ENCODE data around the gene AMIGO1. TPM values are rescaled to one million over a fixed set of nuclear protein-coding genes. Genes with fewer than 3 reads are reported as not detected.

Gene AMIGO1
- total RNA-seq, 1 experiment from 2014 or later: 1.5 TPM

DNA sequence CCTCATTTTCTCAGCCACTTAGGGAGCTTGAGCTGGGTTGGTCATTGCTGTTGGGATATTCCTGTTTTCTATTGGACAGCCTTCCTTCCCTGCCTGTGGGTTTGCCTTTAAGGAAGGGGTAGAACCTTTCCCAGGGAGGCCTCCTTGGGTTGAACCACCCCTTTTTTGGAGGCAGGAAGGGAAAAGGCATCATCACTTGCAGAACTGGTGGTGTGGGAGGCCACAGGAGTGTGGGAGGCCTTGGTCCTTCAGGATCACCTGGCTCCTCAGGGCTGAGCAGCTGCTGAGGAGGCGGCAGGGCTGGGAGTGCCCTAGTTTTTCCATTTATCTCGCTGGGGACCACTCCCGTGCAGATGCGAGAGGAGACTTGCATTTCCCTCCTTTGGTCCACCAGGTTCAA is 16.3 kb downstream of the AMIGO1 start:
- Mint-ChIP-seq H3K27me3 (ENCODE audit: insufficient read depth, unreplicated experiment) (no peaks in the 10 kb centered on the region), H3K4me3 (ENCODE audit: unreplicated experiment) (peak overlapping the region; percentile 97), H3K4me1 (ENCODE audit: low read depth, unreplicated experiment) (no peaks in the 10 kb centered on the region), H3K9me3 (ENCODE audit: unreplicated experiment) (no peaks in the 10 kb centered on the region), H3K27ac (ENCODE audit: unreplicated experiment) (no peak overlapping the region), H3K36me3 (ENCODE audit: insufficient read depth, unreplicated experiment) (peaks cover 6% of the 10 kb centered on the region)
- Histone ChIP-seq H3K4me1 (no peaks in the 10 kb centered on the region), H3K27me3 (replicated peaks; ENCODE audit: control insufficient read depth, insufficient read depth, low read length) (no peaks in the 10 kb centered on the region), H3K9me3 (no peaks in the 10 kb centered on the region), H3K36me3 (ENCODE audit: control insufficient read depth, insufficient read depth, low read length) (no peaks in the 10 kb centered on the region), H3K4me3 (ENCODE audit: low read depth, low read length) (no peak overlapping the region)
- no peak for DNase-seq
- TF ChIP-seq, protein P1, sequence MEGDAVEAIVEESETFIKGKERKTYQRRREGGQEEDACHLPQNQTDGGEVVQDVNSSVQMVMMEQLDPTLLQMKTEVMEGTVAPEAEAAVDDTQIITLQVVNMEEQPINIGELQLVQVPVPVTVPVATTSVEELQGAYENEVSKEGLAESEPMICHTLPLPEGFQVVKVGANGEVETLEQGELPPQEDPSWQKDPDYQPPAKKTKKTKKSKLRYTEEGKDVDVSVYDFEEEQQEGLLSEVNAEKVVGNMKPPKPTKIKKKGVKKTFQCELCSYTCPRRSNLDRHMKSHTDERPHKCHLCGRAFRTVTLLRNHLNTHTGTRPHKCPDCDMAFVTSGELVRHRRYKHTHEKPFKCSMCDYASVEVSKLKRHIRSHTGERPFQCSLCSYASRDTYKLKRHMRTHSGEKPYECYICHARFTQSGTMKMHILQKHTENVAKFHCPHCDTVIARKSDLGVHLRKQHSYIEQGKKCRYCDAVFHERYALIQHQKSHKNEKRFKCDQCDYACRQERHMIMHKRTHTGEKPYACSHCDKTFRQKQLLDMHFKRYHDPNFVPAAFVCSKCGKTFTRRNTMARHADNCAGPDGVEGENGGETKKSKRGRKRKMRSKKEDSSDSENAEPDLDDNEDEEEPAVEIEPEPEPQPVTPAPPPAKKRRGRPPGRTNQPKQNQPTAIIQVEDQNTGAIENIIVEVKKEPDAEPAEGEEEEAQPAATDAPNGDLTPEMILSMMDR (IDR thresholded peaks at IDR 0.05; ENCODE audit: insufficient read depth in 1 of 2, low read depth in 1 of 2, low read length in 1 of 2, severe bottlenecking in 1 of 2, unreplicated experiment in 1 of 2): no peak
- intact Hi-C loops (cut with micrococcal nuclease; ENCODE audit: unreplicated experiment): no loop called here
- ChIA-PET CTCF (interaction anchor here (0.6 to 11.6 kb wide), 4 partner anchors 10 to 327 kb away, joined by 5 to 131 read pairs (median 6); partner anchors contain the start of gene ATXN7L2), POLR2A (interaction anchor here (0.6 kb wide), 1 partner anchor 354 kb away, joined by 7 read pairs; no protein-coding TSS in a partner anchor)
- BruUV-seq (replicated peaks): no TSS peak

DNA sequence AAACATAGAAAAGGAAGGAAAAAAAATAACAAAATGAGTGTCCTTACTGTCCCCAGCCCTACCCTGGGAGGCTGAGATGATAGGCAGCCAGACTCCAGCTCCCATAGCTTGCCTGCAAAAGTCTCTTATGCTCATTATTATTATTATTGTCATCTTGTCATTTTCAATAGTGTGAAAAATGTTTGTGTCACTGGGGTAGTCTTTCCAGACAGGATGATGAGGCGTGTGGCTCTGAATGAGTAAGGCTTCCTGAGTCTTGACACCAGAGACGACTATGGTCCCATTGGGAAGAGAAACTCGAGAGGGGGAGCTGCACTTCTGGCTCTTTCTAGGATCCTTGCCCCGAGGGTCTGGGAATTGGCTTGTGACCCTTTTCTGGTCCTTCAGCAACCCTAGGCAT is 16.7 kb downstream of the AMIGO1 start:
- intact Hi-C loops (cut with micrococcal nuclease; ENCODE audit: unreplicated experiment): no loop called here
- TF ChIP-seq, protein P1 (IDR thresholded peaks at IDR 0.05; ENCODE audit: insufficient read depth in 1 of 2, low read depth in 1 of 2, low read length in 1 of 2, severe bottlenecking in 1 of 2, unreplicated experiment in 1 of 2): no peak
- H3K4me3 Mint-ChIP-seq (ENCODE audit: unreplicated experiment): no peak overlapping the region
- Histone ChIP-seq H3K4me3 (ENCODE audit: low read depth, low read length) (no peak overlapping the region), H3K36me3 (ENCODE audit: control insufficient read depth, insufficient read depth, low read length) (no peaks in the 10 kb centered on the region), H3K4me1 (no peaks in the 10 kb centered on the region), H3K27me3 (replicated peaks; ENCODE audit: control insufficient read depth, insufficient read depth, low read length) (no peaks in the 10 kb centered on the region), H3K9me3 (no peaks in the 10 kb centered on the region)
- no peaks in the 10 kb centered on the region for H3K9me3 Mint-ChIP-seq (ENCODE audit: unreplicated experiment)
- no peaks in the 10 kb centered on the region for H3K27me3 Mint-ChIP-seq (ENCODE audit: insufficient read depth, unreplicated experiment)
- no peak overlapping the region for H3K27ac Mint-ChIP-seq (ENCODE audit: unreplicated experiment)
- ChIA-PET POLR2A (interaction anchor here (0.9 kb wide), 1 partner anchor 56 kb away, joined by 3 read pairs; the partner anchor contains the start of gene GNAI3), CTCF (interaction anchor here (0.6 to 11.6 kb wide), 3 partner anchors 17 to 235 kb away, joined by 3 to 131 read pairs (median 3); partner anchors contain the start of gene AMIGO1)
- peaks cover 6% of the 10 kb centered on the region for H3K36me3 Mint-ChIP-seq (ENCODE audit: insufficient read depth, unreplicated experiment)
- no peak for DNase-seq
- BruUV-seq (replicated peaks): no TSS peak
- no peaks in the 10 kb centered on the region for H3K4me1 Mint-ChIP-seq (ENCODE audit: low read depth, unreplicated experiment)

DNA sequence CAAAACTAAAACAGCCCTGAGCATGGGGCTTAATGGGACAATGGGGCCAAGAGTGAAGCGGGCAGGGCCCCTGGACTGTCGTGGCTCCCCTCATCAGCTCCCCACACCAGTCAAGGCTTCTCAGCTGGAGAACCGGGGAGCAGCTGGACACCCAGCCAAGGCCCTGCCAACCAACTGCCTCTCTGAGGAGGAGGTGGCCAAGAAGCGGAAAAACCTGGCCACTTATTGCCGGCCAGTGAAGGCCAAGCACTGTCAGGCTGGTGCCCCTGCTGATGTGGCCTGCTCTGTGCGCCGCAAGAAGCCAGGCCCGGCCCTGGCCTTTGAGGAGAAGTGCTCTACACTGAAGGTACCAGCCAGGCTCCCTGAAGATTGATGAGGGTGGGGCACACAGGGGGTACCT is 18.2 kb downstream of the AMIGO1 start:
- H3K27me3 Mint-ChIP-seq (ENCODE audit: insufficient read depth, unreplicated experiment): no peaks in the 10 kb centered on the region
- DNase-seq: no peak
- H3K4me1 Mint-ChIP-seq (ENCODE audit: low read depth, unreplicated experiment): no peaks in the 10 kb centered on the region
- intact Hi-C loops (cut with micrococcal nuclease; ENCODE audit: unreplicated experiment): no loop called here
- Histone ChIP-seq H3K9me3 (no peaks in the 10 kb centered on the region), H3K4me3 (ENCODE audit: low read depth, low read length) (no peak overlapping the region), H3K36me3 (ENCODE audit: control insufficient read depth, insufficient read depth, low read length) (no peaks in the 10 kb centered on the region), H3K27me3 (replicated peaks; ENCODE audit: control insufficient read depth, insufficient read depth, low read length) (no peaks in the 10 kb centered on the region), H3K4me1 (no peaks in the 10 kb centered on the region)
- no peak overlapping the region for H3K27ac Mint-ChIP-seq (ENCODE audit: unreplicated experiment)
- H3K9me3 Mint-ChIP-seq (ENCODE audit: unreplicated experiment): no peaks in the 10 kb centered on the region
- POLR2A ChIA-PET: interaction anchor here (0.5 to 1.3 kb wide), 2 partner anchors 12 to 57 kb away, joined by 3 to 4 read pairs; partner anchors contain the start of gene GNAI3
- H3K36me3 Mint-ChIP-seq (ENCODE audit: insufficient read depth, unreplicated experiment): peaks cover 6% of the 10 kb centered on the region
- BruUV-seq (replicated peaks): no TSS peak
- TF ChIP-seq, protein P1 (IDR thresholded peaks at IDR 0.05; ENCODE audit: insufficient read depth in 1 of 2, low read depth in 1 of 2, low read length in 1 of 2, severe bottlenecking in 1 of 2, unreplicated experiment in 1 of 2): no peak
- H3K4me3 Mint-ChIP-seq (ENCODE audit: unreplicated experiment): no peak overlapping the region
- CTCF ChIA-PET: interaction anchor here (1.1 to 11.6 kb wide), 3 partner anchors 40 to 66 kb away, joined by 3 to 131 read pairs (median 6); partner anchors contain the start of gene GNAI3

Measured in Caco-2 (cell line).